ENCODE measurements around the gene SUCLA2.
"Not testable (repeated sequence)": the region's sequence is repeated elsewhere in the genome, so short reads cannot be mapped to it uniquely, and the experiment has no call there.

The SUCLA2 gene

DNA sequence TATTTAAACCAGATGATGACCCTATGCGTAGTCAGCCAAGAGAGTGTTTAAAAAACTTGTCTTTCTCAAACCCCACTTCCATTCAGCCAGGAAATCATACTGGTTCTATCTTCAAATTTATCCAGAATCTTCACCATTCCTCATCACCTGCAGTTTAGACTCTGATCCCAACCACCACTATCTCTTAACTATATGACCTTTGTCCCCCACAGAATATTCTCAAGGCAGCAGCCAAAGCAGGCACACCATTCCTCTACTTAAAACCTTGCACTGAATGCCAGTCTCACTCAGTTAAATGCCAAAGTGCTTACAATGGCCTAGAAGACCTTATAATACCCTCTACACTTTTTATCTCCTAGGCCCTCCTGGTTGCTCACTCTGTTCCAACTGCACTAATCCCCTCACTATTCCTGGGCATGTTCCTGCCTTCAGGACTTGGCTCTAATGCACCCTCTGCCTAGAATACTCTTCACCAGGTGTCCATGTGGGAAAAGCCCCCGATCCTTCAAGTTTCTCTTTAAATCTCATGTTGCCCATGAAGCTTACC lies 10.1 kb downstream of the SUCLA2 start:
- no peak for DNase-seq

DNA sequence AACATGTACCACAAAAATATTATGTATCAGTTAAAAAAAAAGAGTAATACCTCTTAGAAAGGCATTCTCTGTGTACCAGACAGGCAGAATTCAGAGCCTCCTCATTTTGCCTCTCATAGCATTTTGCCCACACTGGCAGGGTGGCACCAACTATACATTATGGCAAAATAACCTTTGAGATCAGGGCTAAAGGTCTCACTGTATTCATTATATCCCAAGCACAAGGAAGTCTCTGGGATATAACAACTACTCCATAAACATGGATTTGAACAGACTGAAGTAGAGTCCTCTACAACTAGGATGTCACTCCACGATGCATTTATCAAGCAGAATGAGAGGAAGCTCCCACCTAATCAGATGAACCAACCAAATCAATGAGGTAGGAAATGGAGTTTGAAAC lies 10.6 kb downstream of the SUCLA2 start:
- DNase-seq: no peak

DNA sequence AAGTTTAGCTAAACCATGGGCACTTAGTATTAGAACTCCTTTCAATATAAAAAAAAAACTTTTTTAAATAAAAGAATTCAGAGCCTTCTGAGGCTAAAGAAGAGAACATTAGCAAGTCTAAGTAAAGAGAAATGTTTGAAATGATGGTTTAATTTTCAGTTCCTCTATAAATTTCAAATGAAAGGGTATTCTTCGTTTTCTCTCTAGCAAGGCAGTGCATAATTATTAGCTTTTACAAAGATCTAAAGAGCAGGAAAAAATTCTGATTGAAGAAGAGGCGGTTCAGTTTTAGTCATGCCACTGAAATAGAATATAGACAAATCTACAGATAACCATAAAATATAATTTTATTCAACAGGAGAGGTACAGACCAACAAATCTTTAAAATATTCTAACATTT lies 18.0 kb downstream of the SUCLA2 start:
- no peak for DNase-seq

DNA sequence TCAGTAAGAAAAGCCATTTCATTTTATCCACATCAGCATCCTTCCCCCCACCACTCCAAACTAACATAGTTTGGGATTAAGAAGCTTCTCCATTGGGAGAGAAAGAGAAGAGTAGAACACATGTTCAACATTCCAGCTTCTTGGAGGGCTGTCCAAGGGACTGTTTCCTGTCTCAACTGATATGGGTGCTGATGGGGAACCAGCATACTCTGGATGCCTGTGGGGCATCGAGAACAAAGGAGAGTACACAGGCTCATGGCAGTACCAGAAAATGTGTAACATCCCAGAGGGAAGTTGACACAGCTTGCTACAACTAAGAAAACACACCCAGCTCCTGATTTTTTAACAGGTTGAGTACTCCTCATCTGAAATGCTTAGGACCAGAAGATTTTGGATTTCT lies 24.7 kb downstream of the SUCLA2 start:
- no peak for DNase-seq

DNA sequence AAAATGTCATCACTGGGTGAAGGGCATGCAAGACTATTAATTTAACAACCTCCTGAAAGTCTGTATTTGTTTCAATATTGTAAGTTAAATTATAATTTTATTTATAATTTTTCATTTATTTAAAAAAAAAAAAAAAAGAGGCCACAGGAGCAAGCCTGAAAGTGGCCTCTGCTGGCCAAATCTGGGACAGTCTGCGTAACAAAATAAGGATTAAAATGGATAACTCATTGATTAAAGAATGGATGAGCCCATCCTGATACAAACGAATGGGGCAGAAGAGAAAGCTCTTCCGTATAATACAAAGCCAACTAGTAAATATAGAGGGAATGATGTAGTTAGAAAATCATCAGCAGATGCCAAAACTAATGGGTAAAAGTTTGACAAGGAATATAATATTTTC lies 36.2 kb downstream of the SUCLA2 start:
- DNase-seq: no peak

DNA sequence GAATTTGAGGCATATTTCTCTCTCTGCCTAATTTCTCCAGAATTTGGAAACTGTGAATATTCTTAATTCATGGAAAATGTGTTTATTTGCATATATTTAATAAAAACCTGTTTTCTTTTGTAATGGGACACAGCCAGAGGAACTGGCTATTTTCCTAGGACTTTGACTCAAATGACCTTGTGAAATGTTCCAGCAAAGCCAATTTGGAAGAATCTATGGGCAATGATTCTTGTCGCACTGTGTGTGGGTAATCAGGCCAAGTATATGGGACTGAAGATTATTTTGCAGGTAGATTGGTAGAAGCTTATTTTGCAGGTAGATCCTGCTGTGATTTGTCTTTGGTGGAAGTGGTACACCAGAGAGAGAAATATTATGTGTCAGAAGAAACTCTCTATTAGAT lies 38.8 kb downstream of the SUCLA2 start:
- DNase-seq: no peak

DNA sequence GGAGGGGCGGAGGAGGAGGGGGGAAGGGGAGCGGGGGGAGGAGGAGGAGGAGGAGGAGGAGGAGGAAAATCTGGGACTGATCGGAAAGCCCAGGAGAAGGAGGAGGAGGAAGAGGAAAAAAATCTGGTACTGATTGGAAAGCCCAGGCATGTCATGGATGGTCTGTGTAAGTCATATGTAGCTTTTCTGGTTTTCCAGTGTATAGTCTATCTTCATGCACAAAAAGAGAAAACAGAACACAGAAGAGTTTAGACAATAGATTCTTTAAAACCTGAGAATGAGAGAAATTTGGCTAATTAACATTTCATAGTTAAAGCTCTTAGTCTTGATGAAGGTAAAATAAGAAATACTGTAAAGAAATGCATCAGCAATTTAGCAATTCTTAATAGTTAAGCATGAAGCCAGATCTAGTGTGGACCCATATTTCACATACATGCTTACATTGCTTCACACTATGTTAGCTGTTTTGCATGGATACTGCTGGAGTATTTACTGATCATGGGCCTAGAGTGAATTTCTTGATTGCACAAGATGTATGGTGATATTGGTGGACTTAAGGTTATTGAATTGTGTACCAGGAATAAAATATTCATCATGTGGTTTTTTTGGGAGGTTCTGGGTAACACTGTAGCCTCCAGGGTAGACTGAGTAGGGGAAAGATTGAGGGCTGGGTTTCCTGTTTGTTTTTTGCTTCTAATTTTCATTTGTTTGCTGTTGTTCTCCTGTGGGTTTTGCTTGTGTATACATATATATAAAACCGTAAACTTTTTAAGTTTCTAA lies 41.4 kb downstream of the SUCLA2 start:
- DNase-seq: no peak

DNA sequence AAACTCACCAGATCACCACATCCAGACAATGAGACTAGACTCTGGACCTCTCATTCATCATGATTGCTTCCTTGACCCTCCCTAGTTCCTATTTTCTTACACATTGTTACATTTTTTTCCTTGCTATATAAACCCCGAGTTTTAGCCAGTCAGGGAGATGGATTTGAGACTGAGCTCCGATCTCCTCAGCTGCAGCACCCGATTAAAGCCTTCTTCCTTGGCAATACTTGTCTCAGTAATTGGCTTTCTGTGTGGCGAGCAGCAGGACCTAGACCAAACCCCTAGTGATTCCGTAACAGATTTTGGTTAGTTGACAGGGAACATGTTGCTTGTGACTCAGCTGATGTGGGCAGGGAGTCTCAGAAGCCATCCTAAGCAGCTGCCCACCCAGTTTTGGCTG lies 44.0 kb downstream of the SUCLA2 start:
- no peak for DNase-seq

DNA sequence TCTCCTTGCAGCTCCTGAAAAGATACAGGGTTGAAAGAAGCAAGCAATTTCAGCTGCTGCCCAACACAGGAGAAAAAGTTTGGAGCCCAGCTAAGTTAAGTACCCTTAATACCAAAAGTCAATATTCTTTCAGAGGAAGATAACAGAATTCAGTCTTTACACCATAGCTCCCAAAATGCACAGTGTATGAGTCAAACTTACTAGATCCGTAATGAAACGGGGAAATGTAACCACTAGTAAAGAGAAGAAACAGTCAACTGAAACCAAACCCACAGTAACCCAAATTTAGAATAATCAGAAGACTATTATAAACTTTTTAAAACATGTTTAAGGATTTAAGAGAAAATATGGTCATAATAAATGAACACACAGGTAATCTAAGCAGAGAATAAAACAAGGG lies 45.2 kb downstream of the SUCLA2 start:
- DNase-seq: no peak

DNA sequence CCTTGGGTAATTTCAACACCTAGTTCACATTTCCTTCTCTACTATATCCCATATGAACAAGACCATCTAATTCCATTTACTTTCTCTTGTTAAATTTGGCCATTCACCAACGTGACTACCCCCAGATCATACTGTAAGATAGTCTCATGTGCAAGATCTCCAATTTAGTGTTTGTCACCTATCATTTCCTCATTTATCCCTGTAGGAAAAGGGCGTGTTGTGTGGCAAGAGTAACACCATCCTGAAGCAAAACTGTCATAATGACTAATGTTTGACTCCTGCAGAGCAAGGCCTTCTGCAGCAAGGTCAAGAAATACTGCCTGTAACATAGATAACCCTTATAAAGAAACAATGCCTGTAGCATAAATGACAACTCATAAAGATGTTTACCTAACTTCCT lies 51.3 kb downstream of the SUCLA2 start:
- DNase-seq: no peak

DNA sequence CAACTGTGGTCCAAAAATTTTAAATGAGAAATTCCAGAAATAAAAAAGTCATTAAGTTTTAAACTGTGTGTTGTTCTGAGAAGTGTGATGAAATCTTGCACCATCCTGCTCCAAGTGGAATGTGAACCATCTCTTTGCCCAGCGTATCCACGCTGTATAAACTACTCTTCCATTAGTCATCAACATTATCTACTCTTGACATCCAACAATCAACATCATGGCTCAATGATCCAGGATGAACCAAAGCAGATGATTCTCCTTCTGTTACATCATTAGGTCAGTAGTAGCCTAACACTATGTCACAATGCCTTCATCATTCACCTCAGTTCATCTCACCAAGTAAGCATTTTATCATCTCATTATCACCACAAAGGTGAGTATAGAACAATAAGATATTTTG lies 55.3 kb downstream of the SUCLA2 start:
- DNase-seq: no peak

DNA sequence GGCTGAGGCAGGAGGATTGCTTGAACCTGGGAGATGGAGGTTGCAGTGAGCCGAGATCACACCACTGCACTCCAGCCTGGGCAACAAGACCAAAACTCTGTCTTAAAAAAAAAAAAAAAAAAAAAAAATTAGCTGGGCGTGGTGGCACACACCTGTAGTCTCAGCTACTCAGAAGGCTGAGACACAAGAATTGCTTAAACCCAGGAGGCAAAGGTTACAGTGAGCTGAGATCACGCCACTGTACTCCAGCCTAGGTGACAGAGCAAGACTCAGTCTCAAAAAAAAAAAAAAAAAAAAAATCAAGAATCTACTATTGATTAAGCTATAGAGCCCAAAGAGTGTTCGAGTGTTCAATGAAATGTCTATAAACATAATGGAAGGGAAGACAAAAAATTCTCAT lies 55.9 kb downstream of the SUCLA2 start:
- not testable (repeated sequence) for DNase-seq

DNA sequence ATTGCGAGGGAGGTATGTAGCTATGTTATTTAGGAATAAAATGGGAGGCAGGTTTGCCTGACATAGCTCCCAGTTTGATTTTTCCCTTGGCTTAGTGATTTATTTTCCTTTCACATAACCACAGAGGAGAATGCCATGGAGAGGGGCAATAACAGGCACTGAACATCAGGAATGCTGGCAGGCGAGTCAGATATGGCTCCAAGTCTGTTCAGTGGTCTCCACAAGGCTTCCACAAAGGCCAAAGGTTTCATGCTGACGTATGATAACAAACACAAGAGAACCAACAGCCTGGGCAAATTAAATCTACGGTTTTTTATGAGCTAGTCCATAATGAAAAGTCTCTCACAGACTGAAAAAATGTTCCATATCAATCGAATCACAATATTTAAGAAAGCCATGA lies 66.7 kb downstream of the SUCLA2 start:
- no peak for DNase-seq

DNA sequence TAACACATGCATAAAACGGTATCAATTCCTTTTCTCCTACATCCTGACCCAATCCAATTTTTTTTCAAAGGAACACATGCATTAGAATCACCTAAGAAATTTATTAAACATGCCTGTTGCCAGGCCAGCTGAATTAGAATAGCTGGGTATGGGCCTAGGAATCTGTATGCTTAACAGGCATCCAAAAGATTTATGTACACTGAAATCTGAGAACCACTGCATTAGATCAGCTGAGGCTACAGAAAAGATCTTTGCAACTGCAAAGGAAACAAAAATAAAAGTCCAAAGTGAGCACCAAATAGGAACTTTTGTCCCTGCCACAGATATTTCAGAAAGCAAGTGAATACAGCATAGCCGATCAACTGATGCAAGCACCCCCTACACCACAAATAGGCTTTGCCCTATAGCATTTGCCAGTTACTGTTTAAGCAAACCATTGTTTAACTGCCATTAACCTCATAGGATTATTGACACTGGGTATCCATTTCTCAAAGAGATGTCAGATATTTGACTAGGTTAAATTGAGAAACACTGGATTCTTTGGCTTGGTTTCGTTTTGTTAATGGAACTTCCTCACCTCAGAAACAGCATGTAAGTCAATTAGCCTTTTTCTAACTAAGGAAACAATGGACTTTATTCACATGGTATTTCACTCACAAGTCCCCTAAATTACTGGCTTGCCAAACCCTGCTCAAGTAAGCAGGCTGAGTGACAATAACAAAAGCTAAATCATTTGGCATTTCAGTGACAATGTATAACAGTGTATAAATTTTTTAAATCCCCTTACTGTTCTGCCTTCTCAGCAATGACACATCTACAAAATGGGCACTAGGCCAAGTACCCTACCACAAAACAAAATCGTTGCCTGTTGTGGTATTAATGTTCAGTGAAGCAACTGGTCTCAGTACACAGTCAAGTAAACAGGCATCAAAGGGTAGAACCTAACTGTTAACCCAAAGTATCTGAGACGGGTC lies 67.8 kb downstream of the SUCLA2 start:
- no peak for DNase-seq

DNA sequence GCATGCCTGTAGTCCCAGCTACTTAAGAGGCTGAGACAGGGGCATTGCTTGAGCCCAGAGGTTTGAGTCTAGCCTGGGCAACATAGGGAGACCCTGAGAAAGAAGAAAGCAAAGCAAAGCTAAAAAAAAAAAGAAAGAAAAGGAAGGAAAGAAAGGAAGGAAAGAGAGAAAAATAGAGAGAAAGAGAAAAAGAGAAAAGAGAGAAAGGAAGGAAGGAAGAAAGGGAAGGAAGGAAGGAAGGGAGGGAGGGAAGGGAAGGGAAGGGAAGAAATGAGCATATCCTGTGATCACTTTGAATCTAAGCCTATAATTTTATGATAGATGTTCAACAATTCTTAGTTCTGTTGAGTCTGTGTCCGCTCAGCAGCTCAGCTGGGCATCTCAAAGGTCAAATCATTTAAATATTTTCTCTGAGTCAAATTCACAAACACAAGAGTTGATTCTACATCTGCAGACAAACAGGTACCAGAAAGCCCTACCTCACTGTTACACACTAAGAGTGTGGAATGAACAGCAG lies 70.4 kb downstream of the SUCLA2 start:
- DNase-seq: no peak

DNA sequence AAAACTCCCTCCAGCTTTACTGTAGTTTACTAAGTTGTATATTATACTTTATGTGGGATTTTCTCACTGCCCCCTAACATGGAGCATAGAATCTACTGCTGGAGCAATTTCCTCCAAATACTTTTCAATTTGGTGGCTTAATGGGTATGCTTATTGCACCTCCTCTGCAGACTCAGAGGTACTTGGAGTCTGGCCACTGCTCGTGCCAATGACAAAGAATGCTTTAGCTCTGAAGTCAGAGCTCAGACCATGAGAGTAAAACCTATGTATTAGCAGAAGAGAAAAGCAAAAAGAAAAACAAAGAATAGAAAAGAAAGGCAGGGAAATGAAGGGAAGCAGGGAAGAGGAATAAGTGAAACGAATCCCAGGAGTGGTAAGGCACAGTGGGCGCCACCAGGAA lies 71.9 kb downstream of the SUCLA2 start:
- DNase-seq: no peak

DNA sequence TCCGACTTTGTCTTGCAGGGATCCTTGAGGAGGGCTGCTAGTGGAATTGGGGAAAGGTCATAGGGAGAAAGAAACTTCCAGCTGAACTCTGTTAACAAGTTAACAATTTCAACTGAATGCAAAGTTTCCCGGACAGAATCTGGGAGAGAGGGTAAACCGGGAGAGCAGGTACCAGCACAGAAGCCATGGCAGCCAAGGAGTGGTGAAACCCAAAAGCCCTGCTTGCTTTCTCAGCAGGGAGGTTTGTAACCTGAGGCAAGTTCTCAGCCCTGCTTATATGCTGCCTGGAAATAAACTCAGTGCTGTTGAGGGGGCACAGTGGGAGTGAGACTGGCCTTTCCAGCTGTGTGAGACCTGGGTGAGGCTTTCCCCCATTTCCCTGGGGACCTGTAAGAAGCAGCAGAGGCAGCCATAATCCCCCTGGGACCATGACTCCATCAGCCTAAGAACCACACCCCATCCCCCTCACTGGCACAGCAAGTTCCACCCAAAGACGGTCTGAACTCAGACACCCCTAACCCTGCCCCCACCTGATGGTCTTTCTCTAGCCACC lies 84.0 kb downstream of the SUCLA2 start:
- no peak for DNase-seq

DNA sequence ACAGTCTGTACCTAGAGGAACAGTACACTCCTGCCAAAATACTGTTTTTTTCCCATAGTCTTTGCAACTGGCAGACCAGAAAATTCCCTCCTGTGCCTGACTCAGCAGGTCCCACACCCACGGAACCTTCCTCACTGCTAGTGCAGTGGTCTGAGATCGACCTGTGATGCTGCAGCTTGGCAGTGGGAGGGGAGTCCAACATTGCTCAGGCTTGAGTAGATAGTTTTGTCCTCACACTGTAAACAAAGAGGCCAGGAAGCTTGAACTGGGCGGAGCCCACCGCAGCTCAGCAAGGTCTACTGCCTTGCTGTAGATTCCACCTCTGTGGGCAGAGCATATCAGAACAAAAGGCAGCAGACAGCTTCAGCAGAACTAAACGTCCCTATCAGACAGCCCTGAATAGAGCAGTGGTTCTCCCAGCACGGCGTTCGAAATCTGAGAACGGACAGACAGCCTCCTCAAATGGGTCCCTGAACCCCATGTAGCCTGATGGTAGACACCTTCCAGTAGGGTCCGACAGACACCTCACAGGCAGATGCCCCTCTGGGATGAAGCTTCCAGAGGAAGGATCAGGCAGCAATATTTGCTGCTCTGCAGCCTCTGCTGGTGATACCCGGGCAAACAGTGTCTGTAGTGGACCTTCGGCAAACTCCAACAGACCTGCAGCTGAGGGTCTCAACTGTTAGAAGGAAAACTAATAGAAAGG lies 92.7 kb downstream of the SUCLA2 start:
- DNase-seq: no peak

DNA sequence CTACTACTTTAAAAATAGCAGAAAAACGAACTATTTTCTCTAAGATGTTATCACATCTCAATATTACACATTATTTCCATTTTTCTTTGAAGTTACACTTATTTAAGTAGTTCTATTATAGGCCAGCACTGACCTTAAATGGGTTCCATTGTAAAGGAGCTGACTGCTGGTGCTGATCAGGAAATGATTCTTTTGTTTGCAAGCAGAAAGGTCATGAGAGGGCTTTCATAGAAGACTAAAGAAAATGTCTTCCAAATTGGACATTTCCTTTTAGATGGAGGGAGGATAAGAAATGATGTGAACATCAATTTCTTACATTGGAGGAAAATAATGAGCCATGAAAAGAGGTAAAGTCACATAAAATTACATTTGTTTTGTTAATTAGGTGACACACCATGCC lies 96.2 kb downstream of the SUCLA2 start:
- DNase-seq: no peak

DNA sequence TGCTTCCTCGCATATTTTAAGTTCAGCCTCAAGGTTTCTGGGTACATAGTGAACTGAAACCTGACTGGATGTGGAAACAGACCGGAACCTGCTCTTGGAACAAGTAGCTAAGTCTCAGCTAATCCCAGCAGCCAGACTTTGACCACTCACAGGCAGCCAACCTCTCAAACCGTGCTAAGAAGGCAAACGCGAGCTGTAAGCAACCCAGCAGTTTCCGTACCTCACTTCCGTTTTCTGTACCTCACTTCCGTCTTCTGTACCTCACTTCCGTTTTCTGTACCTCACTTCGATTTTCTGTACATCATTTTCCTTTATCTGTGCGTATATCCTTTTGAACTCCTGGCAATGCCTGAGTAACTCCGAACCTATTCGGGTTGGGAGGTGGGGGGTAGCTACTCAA lies 96.8 kb downstream of the SUCLA2 start:
- peak; percentile 8 to 43 for DNase-seq

DNA sequence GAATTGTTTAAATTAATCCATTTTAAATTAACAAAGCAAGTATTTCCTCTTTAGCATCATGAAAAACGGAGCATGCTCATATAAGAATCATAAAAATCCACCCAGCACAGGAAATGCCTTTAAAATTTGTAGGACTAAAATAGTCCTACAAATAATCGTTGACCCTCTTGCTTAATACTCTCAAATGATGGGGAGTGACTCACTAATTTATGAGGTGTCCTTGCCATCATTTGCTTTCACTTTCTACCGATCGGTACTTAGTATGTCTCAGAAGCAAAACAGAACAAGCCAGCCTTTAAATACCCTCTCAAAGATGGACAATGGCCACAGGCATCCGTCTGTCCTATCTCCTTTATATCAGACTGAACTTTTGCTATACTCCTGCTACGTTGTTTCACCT lies 97.2 kb downstream of the SUCLA2 start:
- no peak for DNase-seq

DNA sequence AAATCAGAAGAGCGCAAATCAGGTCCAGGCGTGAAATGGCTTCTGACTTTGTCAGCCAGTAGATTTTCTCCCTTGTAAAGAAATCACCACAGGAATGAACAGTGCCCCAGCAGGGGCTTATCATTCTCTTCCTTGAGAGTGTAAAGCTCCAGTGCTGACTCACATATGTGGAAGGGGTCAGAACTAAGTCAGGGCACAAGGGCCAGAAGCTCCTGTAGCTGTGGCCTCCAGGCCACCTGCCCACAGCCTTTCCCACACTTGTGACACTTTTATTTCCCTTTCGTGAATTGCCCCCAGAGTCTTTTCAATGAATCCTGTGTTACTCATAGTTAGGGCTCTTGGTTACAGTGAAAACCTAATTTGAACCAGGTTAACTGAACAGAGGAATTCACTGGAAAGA lies 99.6 kb downstream of the SUCLA2 start:
- DNase-seq: no peak

DNA sequence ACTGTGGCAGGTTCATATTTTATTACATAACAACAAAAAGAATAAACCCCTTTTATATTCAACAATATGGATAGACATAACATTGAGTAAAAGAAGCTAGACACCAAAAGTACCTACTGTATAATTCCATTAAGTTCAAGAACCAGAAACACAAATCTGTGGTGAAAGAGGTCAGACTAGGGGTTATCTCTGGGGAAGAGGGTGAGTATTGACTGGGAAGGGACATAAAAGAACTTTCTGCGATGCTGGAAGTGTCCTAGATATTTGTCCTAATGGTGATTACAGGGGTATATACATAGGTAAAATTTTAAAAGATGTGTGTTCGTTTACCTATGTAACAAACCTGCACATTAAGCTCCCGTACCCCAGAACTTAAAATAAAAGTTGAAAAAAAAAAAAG lies 103.0 kb downstream of the SUCLA2 start:
- no peak for DNase-seq
